Right lobe of liver (tissue), 4 donors: Measurements from ENCODE around the gene FRK.

ENCODE experiments used
- CTCF ChIP-seq, 4 donors: fragments of 200-600 bp in 3 of 4; fragments of 450-650 bp in 1 of 4; IDR thresholded peaks; one replicate each; pipeline versions ENCODE4 v1.5.1 to v1.8.0; 2016 to 2022; ENCODE audit warnings: antibody characterized with exemption in 4 of 4, mild to moderate bottlenecking in 2 of 4
- POLR2A ChIP-seq: fragments of 450-650 bp; IDR thresholded peaks from one replicate; pipeline ENCODE4 v1.6.1; 2017; ENCODE audit warnings: antibody characterized with exemption, mild to moderate bottlenecking
- donor health status: DM: no; HTN: no; CAD: no.
- donor health status: DM: no; HTN: no; CAD: no.
- donor health status: DM: no; HTN: yes; CAD: no.

- TF ChIP-seq POLR2A (no peak), CTCF (IDR thresholded peaks at IDR 0.05) (no peak)
These were observed 88.9 kb downstream of the FRK start for GRCh38 chr6:115971785-115972184.
